HEK293 (cell line): ENCODE data around the gene STXBP5L.

Experiments used
- CTCF ChIP-seq: fragments of 450-650 bp; formaldehyde crosslinking; IDR thresholded peaks from 2 replicates; pipeline ENCODE4 v1.5.1; 2016; ENCODE audit warnings: missing biosample characterization, missing genetic modification characterization
- INSM2 ChIP-seq: fragments of 450-650 bp; formaldehyde crosslinking; IDR thresholded peaks from 2 replicates; pipeline ENCODE4 v1.5.1; 2016; ENCODE audit warnings: missing biosample characterization, missing genetic modification characterization
- KLF17 ChIP-seq: fragments of 450-650 bp; formaldehyde crosslinking; IDR thresholded peaks from 2 replicates; pipeline ENCODE4 v1.5.1; 2016; ENCODE audit warnings: missing biosample characterization, missing genetic modification characterization
- REST ChIP-seq: fragments of 450-650 bp; formaldehyde crosslinking; IDR thresholded peaks from 2 replicates; pipeline ENCODE4 v1.5.1; 2016; ENCODE audit warnings: missing biosample characterization, missing genetic modification characterization
- TCF7L2 ChIP-seq: IDR thresholded peaks from 2 replicates; pipeline ENCODE4 v1.6.1; 2011; ENCODE audit warnings: low read depth, mild to moderate bottlenecking, inconsistent platforms, low read length, moderate library complexity, borderline replicate concordance
- ZNF324 ChIP-seq: fragments of 450-650 bp; formaldehyde crosslinking; IDR thresholded peaks from 2 replicates; pipeline ENCODE4 v1.5.1; 2016; ENCODE audit warnings: missing biosample characterization, missing genetic modification characterization
- ZNF391 ChIP-seq: fragments of 450-650 bp; formaldehyde crosslinking; IDR thresholded peaks from 2 replicates; pipeline ENCODE4 v1.5.1; 2016; ENCODE audit warnings: low read depth, missing biosample characterization, missing genetic modification characterization, borderline replicate concordance
- ZNF501 ChIP-seq: fragments of 450-650 bp; formaldehyde crosslinking; IDR thresholded peaks from 2 replicates; pipeline ENCODE4 v1.5.1; 2016; ENCODE audit warnings: missing biosample characterization, missing genetic modification characterization
- ZNF837 ChIP-seq: fragments of 450-650 bp; formaldehyde crosslinking; IDR thresholded peaks from 2 replicates; pipeline ENCODE4 v1.5.1; 2016; ENCODE audit warnings: missing biosample characterization, missing genetic modification characterization

GRCh38 chr3:121463745-121464144 is 555.7 kb downstream of the STXBP5L start:
- TF ChIP-seq ZNF391 (tag by site-specific recombination) (no peak), CTCF (tag by site-specific recombination) (no peak), KLF17 (tag by site-specific recombination) (no peak), ZNF837 (tag by site-specific recombination) (no peak), REST (tag by site-specific recombination) (no peak), ZNF501 (tag by site-specific recombination) (no peak), TCF7L2 (no peak), ZNF324 (tag by site-specific recombination) (no peak), INSM2 (tag by site-specific recombination) (no peak)
